Gastrocnemius medialis (tissue), 4 donors: ENCODE measurements around the gene DIP2B. TPM values are rescaled to one million over a fixed set of nuclear protein-coding genes. Genes with fewer than 3 reads are reported as not detected.

Source experiments
- ATAC-seq, 2 donors: fragments of 150-250 bp; one replicate each; pipeline ENCODE4 v1.9.1; 2016
- DNase-seq, 2 donors: peaks; one replicate each; pipeline ENCODE4 v3.0.0-alpha.2; 2019
- H3K27ac ChIP-seq, 4 donors: fragments of 200-600 bp; sonication (generic); 1 replicate in 1 of 4; 2 replicates in 3 of 4; pipeline ENCODE4 v1.5.1; 2016 to 2018; ENCODE audit warnings: mild to moderate bottlenecking in 2 of 4, moderate library complexity in 1 of 4
- H3K27me3 ChIP-seq, 3 donors: fragments of 200-600 bp; sonication (generic) in 2 of 3; 1 replicate in 1 of 3; 2 replicates in 2 of 3; pipeline versions ENCODE4 v1.5.1 to v1.6.0; 2016 to 2019; ENCODE audit warnings: mild to moderate bottlenecking in 1 of 3, moderate library complexity in 1 of 3
- H3K36me3 ChIP-seq, 2 donors: fragments of 200-600 bp; sonication (generic) in 1 of 2; one replicate each; pipeline ENCODE4 v1.5.1; 2017 to 2018
- H3K4me1 ChIP-seq, 2 donors: fragments of 200-600 bp; sonication (generic) in 1 of 2; one replicate each; pipeline ENCODE4 v1.5.1; 2016 to 2017; ENCODE audit warnings: mild to moderate bottlenecking in 2 of 2
- H3K4me3 ChIP-seq, 4 donors: fragments of 200-600 bp; sonication (generic) in 3 of 4; 1 replicate in 1 of 4; 2 replicates in 3 of 4; pipeline ENCODE4 v1.5.1; 2016 to 2019; ENCODE audit warnings: mild to moderate bottlenecking in 2 of 4
- H3K9me3 ChIP-seq, 3 donors: fragments of 200-600 bp; sonication (generic) in 2 of 3; 1 replicate in 1 of 3; 2 replicates in 2 of 3; pipeline ENCODE4 v1.5.1; 2016 to 2019
- POLR2A ChIP-seq, 2 donors: fragments of 450-650 bp; IDR thresholded peaks; one replicate each; pipeline ENCODE4 v1.6.1; 2017; ENCODE audit warnings: antibody characterized with exemption in 2 of 2, mild to moderate bottlenecking in 2 of 2, moderate library complexity in 2 of 2
- in situ Hi-C, 4 donors: fragments of 200-750 bp; cut with MboI; loops; one replicate each; pipeline versions ENCODE4 v1.15.0 to v1.8.0; 2017; ENCODE audit warnings: low sequenced_read_pairs in 4 of 4
- intact Hi-C: fragments of 100-400 bp; cut with DNase I; formaldehyde crosslinking; loops from one replicate; pipeline ENCODE4 v1.15.1; 2023; ENCODE audit warnings: low total_unique reads
- total RNA-seq, 4 donors: library from RNA; depleted of rRNA; stranded (reverse); fragments of >200 nt; gene quantifications; one replicate each; pipeline versions ENCODE4 v1.1.0 to v1.2.3, GENCODE V29; 2016
- TF ChIP-seq, protein P1 (sequence below), 5 experiments: fragments of 450-650 bp in 3 of 5; fragments of 200-600 bp in 2 of 5; sonication (generic) in 2 of 5; IDR thresholded peaks in 4 of 5; conservative IDR thresholded peaks in 1 of 5; 1 replicate in 4 of 5; 2 replicates in 1 of 5; pipeline ENCODE4 v1.5.1; 2016 to 2019; ENCODE audit warnings: antibody characterized with exemption in 5 of 5, mild to moderate bottlenecking in 3 of 5, moderate library complexity in 3 of 5

Gene DIP2B
- total RNA-seq, 4 donors from 2014 or later: 11.5 to 15.2 (median 12.2) TPM

DNA sequence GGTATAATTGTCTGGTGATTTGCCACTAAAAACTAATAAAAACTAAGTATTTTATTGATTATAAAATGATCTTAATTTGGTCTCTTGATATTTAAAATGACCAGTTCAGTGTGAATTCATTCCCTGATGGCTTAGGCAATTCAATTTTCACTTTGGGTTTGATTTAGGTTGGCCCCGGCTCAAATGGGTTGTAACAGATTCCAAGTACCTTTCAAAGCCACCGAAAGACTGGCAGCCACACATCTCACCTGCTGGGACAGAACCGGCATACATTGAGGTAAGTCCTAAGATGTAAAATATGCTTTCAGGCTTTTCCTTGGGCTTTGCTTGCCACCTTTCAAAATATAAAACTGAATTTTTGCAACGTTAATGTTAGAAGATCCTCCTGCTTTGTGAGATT lies 181.6 kb downstream of the DIP2B start:
- Histone ChIP-seq H3K4me3 (no peak overlapping the region), H3K36me3 (peaks cover 0 to 57% of the 10 kb centered on the region in 2 donors), H3K9me3 (no peaks in the 10 kb centered on the region), H3K27me3 (no peaks in the 10 kb centered on the region), H3K27ac (no peak overlapping the region), H3K4me1 (no peaks in the 10 kb centered on the region)
- in situ Hi-C loops (no loop called here), intact Hi-C loops (no loop called here)
- TF ChIP-seq, protein P1, sequence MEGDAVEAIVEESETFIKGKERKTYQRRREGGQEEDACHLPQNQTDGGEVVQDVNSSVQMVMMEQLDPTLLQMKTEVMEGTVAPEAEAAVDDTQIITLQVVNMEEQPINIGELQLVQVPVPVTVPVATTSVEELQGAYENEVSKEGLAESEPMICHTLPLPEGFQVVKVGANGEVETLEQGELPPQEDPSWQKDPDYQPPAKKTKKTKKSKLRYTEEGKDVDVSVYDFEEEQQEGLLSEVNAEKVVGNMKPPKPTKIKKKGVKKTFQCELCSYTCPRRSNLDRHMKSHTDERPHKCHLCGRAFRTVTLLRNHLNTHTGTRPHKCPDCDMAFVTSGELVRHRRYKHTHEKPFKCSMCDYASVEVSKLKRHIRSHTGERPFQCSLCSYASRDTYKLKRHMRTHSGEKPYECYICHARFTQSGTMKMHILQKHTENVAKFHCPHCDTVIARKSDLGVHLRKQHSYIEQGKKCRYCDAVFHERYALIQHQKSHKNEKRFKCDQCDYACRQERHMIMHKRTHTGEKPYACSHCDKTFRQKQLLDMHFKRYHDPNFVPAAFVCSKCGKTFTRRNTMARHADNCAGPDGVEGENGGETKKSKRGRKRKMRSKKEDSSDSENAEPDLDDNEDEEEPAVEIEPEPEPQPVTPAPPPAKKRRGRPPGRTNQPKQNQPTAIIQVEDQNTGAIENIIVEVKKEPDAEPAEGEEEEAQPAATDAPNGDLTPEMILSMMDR (IDR thresholded peaks at IDR 0.05 in 4 of 5, conservative IDR thresholded peaks at IDR 0.05 in 1 of 5): no peak
- no peak for TF ChIP-seq POLR2A (IDR thresholded peaks at IDR 0.05)
- no peak for DNase-seq
- no peak for ATAC-seq

DNA sequence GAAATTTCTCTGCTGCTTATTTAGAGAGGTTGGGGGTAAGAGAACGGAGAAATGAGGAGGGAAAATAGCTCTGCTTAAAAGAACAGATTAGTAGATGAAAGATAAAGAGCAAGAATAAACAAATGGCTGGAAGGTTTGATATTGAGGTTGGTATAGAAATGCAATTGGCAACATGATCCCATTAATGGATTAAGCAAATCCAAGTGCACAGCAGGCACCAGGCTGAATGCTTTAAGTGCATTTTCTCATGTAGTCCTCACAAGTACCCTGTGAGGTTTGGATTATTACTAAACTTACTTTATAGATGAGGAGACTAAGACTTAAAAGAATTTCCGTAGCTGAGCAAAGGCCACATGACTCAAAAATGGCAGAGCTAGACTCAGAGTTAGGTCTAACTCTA lies 182.2 kb downstream of the DIP2B start:
- Histone ChIP-seq H3K4me3 (no peak overlapping the region), H3K9me3 (no peaks in the 10 kb centered on the region), H3K27ac (no peak overlapping the region), H3K27me3 (no peaks in the 10 kb centered on the region), H3K4me1 (no peaks in the 10 kb centered on the region), H3K36me3 (peaks cover 0 to 62% of the 10 kb centered on the region in 2 donors)
- ATAC-seq: no peak
- DNase-seq: no peak
- intact Hi-C loops: no loop called here
- TF ChIP-seq POLR2A (IDR thresholded peaks at IDR 0.05): no peak
- TF ChIP-seq, protein P1 (IDR thresholded peaks at IDR 0.05 in 4 of 5, conservative IDR thresholded peaks at IDR 0.05 in 1 of 5): no peak
- in situ Hi-C loops: no loop called here

DNA sequence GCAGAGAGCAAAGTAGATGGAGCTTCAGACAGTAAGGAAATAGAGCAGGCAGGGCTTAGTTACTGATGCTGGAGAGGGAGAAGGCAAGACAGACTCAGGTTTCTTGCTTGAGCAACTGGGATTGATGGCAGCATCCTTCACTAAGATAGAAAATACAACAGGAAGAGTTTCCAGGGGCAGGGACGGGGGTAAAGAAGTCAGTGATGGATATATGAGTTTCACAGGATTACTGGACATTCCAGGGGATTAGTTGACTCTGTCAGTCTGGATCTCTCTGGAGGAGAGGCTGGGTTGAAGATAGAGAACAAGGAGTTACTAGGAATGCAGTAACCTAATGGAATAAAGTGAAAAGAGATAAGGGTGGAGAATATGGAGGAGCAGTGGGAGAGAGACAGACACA lies 184.7 kb downstream of the DIP2B start:
- Histone ChIP-seq H3K27me3 (no peaks in the 10 kb centered on the region), H3K36me3 (peaks cover 0 to 63% of the 10 kb centered on the region in 2 donors), H3K27ac (no peak overlapping the region), H3K4me1 (no peaks in the 10 kb centered on the region), H3K9me3 (no peaks in the 10 kb centered on the region), H3K4me3 (no peak overlapping the region)
- ATAC-seq (no peak), DNase-seq (no peak)
- intact Hi-C loops (no loop called here), in situ Hi-C loops (no loop called here)
- TF ChIP-seq, protein P1 (IDR thresholded peaks at IDR 0.05 in 4 of 5, conservative IDR thresholded peaks at IDR 0.05 in 1 of 5): no peak
- no peak for TF ChIP-seq POLR2A (IDR thresholded peaks at IDR 0.05)

DNA sequence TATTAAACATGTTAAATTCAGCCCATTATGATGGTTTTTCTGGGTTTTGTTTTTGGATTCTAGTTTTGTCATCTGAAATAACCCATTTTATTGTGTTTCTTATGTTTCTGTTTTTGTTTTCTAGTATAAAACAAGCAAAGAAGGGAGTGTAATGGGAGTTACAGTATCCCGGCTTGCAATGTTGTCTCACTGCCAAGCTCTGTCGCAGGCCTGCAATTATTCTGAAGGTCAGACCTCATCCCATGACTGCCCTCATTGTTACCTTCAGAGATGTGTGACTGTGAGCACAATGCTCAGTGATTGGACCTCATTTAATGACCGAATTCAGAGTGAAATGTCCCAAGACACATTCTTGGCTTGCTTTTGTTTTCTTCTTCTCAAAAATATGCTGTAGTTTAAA lies 186.1 kb downstream of the DIP2B start:
- TF ChIP-seq POLR2A (IDR thresholded peaks at IDR 0.05): no peak
- intact Hi-C loops: no loop called here
- Histone ChIP-seq H3K4me3 (no peak overlapping the region), H3K27me3 (no peaks in the 10 kb centered on the region), H3K4me1 (no peaks in the 10 kb centered on the region), H3K27ac (no peak overlapping the region), H3K9me3 (no peaks in the 10 kb centered on the region), H3K36me3 (peaks cover 0 to 71% of the 10 kb centered on the region in 2 donors)
- ATAC-seq (peak in 1 of 2 donors; percentile 55), DNase-seq (peak in 1 of 2 donors; percentile 21)
- in situ Hi-C loops: no loop called here

DNA sequence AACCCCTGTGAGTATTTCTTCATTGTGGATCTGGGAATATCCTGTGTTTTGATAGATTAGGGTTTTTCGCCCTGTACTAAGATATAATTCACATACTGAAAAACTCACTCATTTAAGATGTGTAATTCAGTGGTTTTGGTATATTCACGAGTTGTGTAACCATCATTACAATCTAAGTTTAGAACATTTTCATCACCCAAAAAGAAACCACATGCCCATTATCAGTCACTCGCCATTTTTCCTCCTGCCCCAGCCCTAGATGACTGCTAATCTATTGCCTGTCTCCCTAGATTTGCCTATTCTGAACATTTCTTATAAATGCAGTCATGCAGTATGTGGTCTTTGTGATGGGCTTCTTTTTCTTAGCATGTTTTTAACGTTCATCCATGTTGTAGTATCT lies 191.2 kb downstream of the DIP2B start:
- no peak overlapping the region for H3K27ac ChIP-seq
- H3K36me3 ChIP-seq: peaks cover 7 to 86% of the 10 kb centered on the region in 2 donors
- no peak for ATAC-seq
- no peaks in the 10 kb centered on the region for H3K4me1 ChIP-seq
- H3K9me3 ChIP-seq: no peaks in the 10 kb centered on the region
- TF ChIP-seq, protein P1 (IDR thresholded peaks at IDR 0.05 in 4 of 5, conservative IDR thresholded peaks at IDR 0.05 in 1 of 5): no peak
- TF ChIP-seq POLR2A (IDR thresholded peaks at IDR 0.05): no peak
- H3K4me3 ChIP-seq: no peak overlapping the region
- no peak for DNase-seq
- intact Hi-C loops: no loop called here
- no peaks in the 10 kb centered on the region for H3K27me3 ChIP-seq
- in situ Hi-C loops: no loop called here
